ENCODE data around the gene FASTKD1. TPM values are rescaled to one million over a fixed set of nuclear protein-coding genes. Genes with fewer than 3 reads are reported as not detected.
"Not testable (repeated sequence)": the region's sequence is repeated elsewhere in the genome, so short reads cannot be mapped to it uniquely, and the experiment has no call there.

FASTKD1 gene
- total RNA-seq, 4 donors from 2014 or later, result 4.1 to 9.7 (median 6.6) TPM

GRCh38 chr2:169540146-169540545 lies 33.5 kb downstream of the FASTKD1 start:
- DNase-seq (ENCODE audit: low spot score in 2 of 2), result no peak
- 91 to 92% methylated on average over 2 of the region's 2 CpGs for whole genome bisulfite sequencing, 2 donors
- intact Hi-C loops (cut with DNase I; ENCODE audit: low total_unique reads), result no loop called here

GRCh38 chr2:169539460-169539859 lies 34.2 kb downstream of the FASTKD1 start:
- WGBS, 2 donors, result 92 to 98% methylated on average over 2 of the region's 2 CpGs
- DNase-seq (ENCODE audit: low spot score in 2 of 2); H3K4me3 ChIP-seq (ENCODE audit: low read depth, poor library complexity, severe bottlenecking); intact Hi-C loops (cut with DNase I; ENCODE audit: low total_unique reads): not testable (repeated sequence)

More at GRCh38 chr2:169540146-169540545, 33.5 kb downstream of the FASTKD1 start:
- no peak for TF ChIP-seq CTCF (IDR thresholded peaks at IDR 0.05)
- TF ChIP-seq POLR2A (IDR thresholded peaks at IDR 0.05), result no peak
- no peak overlapping the region for H3K4me3 ChIP-seq (ENCODE audit: low read depth, poor library complexity, severe bottlenecking)

GRCh38 chr2:169528271-169528701 lies 45.4 kb downstream of the FASTKD1 start:
- H3K4me3 ChIP-seq (ENCODE audit: low read depth, poor library complexity, severe bottlenecking), result no peak overlapping the region
- DNase-seq (ENCODE audit: low spot score in 2 of 2), result peak; percentile 57 to 89
- TF ChIP-seq POLR2A (IDR thresholded peaks at IDR 0.05), result no peak
- intact Hi-C loops (cut with DNase I; ENCODE audit: low total_unique reads), result no loop called here
- 8 to 14% methylated on average over 2 of the region's 2 CpGs for WGBS, 2 donors

GRCh38 chr2:169526451-169526850 lies 47.2 kb downstream of the FASTKD1 start:
- no peak for TF ChIP-seq CTCF (IDR thresholded peaks at IDR 0.05)
- no peak for TF ChIP-seq POLR2A (IDR thresholded peaks at IDR 0.05)
- no peak for DNase-seq (ENCODE audit: low spot score in 2 of 2)
- intact Hi-C loops (cut with DNase I; ENCODE audit: low total_unique reads), result no loop called here
- H3K4me3 ChIP-seq (ENCODE audit: low read depth, poor library complexity, severe bottlenecking), result no peak overlapping the region

- intact Hi-C loops (cut with DNase I; ENCODE audit: low total_unique reads), result no loop called here
- no peak for TF ChIP-seq POLR2A (IDR thresholded peaks at IDR 0.05)
- TF ChIP-seq CTCF (IDR thresholded peaks at IDR 0.05), result no peak
- H3K4me3 ChIP-seq (ENCODE audit: low read depth, poor library complexity, severe bottlenecking), result no peak overlapping the region
- 74% methylated on average over 2 of the region's 2 CpGs for WGBS, 2 donors
- DNase-seq (ENCODE audit: low spot score in 2 of 2), result no peak
Measured at GRCh38 chr2:169525434-169525833, 48.2 kb downstream of the FASTKD1 start.

- no peak for DNase-seq (ENCODE audit: low spot score in 2 of 2)
- intact Hi-C loops (cut with DNase I; ENCODE audit: low total_unique reads), result no loop called here
- TF ChIP-seq CTCF (IDR thresholded peaks at IDR 0.05), result no peak
- no peak for TF ChIP-seq POLR2A (IDR thresholded peaks at IDR 0.05)
- WGBS, 2 donors, result 72 to 73% methylated on average over 5 of the region's 5 CpGs
- no peak overlapping the region for H3K4me3 ChIP-seq (ENCODE audit: low read depth, poor library complexity, severe bottlenecking)
Measured at GRCh38 chr2:169523681-169524080, 50.0 kb downstream of the FASTKD1 start.

GRCh38 chr2:169520896-169521295 lies 52.8 kb downstream of the FASTKD1 start:
- DNase-seq (ENCODE audit: low spot score in 2 of 2), result no peak
- intact Hi-C loops (cut with DNase I; ENCODE audit: low total_unique reads), result no loop called here
- TF ChIP-seq POLR2A (IDR thresholded peaks at IDR 0.05), result no peak
- TF ChIP-seq CTCF (IDR thresholded peaks at IDR 0.05), result no peak
- no peak overlapping the region for H3K4me3 ChIP-seq (ENCODE audit: low read depth, poor library complexity, severe bottlenecking)

GRCh38 chr2:169516488-169516995 lies 57.1 kb downstream of the FASTKD1 start:
- H3K4me3 ChIP-seq (ENCODE audit: low read depth, poor library complexity, severe bottlenecking); DNase-seq (ENCODE audit: low spot score in 2 of 2); intact Hi-C loops (cut with DNase I; ENCODE audit: low total_unique reads): not testable (repeated sequence)
- 93 to 95% methylated on average over 10 of the region's 10 CpGs for WGBS, 2 donors

GRCh38 chr2:169514758-169515157 lies 58.9 kb downstream of the FASTKD1 start:
- WGBS, 2 donors, result 93 to 94% methylated on average over 7 of the region's 7 CpGs
- not testable (repeated sequence) for DNase-seq (ENCODE audit: low spot score in 2 of 2)

More at GRCh38 chr2:169514758-169515157, 58.9 kb downstream of the FASTKD1 start:
- intact Hi-C loops (cut with DNase I; ENCODE audit: low total_unique reads); H3K4me3 ChIP-seq (ENCODE audit: low read depth, poor library complexity, severe bottlenecking): not testable (repeated sequence)

Measured in lower leg skin (tissue), 4 donors.